HG02763 (cell line): ENCODE data around the gene CYSRT1.

Source experiments
- ATAC-seq: cut with Tn5 transposase; IDR thresholded peaks from one replicate; pipeline ENCODE4 v1.9.1; 2021; ENCODE audit warnings: mild to moderate bottlenecking, moderate library complexity; ENCODE audit not compliant: unreplicated experiment

The CYSRT1 gene

GRCh38 chr9:137189297-137190295, 35.4 kb upstream of the CYSRT1 start:
- ATAC-seq, result no peak

GRCh38 chr9:137190315-137190856, 34.6 kb upstream of the CYSRT1 start:
- no peak for ATAC-seq

- no peak for ATAC-seq
Measured at GRCh38 chr9:137191245-137191644, 33.7 kb upstream of the CYSRT1 start.

GRCh38 chr9:137191691-137192447, 33.1 kb upstream of the CYSRT1 start:
- ATAC-seq, result no peak

GRCh38 chr9:137192448-137192780, 32.6 kb upstream of the CYSRT1 start:
- ATAC-seq, result no peak

GRCh38 chr9:137192859-137193258, 32.1 kb upstream of the CYSRT1 start:
- no peak for ATAC-seq

GRCh38 chr9:137193771-137194170, 31.2 kb upstream of the CYSRT1 start:
- no peak for ATAC-seq

GRCh38 chr9:137194388-137194787, 30.6 kb upstream of the CYSRT1 start:
- no peak for ATAC-seq

- ATAC-seq, result no peak
Measured at GRCh38 chr9:137194909-137195308, 30.1 kb upstream of the CYSRT1 start.

GRCh38 chr9:137195525-137196220, 29.3 kb upstream of the CYSRT1 start:
- ATAC-seq, result no peak

- ATAC-seq, result no peak
Measured at GRCh38 chr9:137198051-137198901, 26.7 kb upstream of the CYSRT1 start.

- no peak for ATAC-seq
Measured at GRCh38 chr9:137198902-137199283, 26.1 kb upstream of the CYSRT1 start.

- ATAC-seq, result no peak
Measured at GRCh38 chr9:137199411-137200121, 25.4 kb upstream of the CYSRT1 start.

GRCh38 chr9:137200311-137201204, 24.4 kb upstream of the CYSRT1 start, which contains the start of gene TPRN:
TPRN (minus strand) TSS chr9:137200741; CDS start chr9:137200711, 30 bp downstream.
- peak; percentile 86 for ATAC-seq

- no peak for ATAC-seq
Measured at GRCh38 chr9:137201205-137201868, 23.6 kb upstream of the CYSRT1 start.

GRCh38 chr9:137202966-137203365, 22.0 kb upstream of the CYSRT1 start:
- no peak for ATAC-seq

GRCh38 chr9:137204731-137205125, 20.2 kb upstream of the CYSRT1 start:
- no peak for ATAC-seq
